Stomach (tissue), 4 donors: ENCODE results near the gene STON2.

Experiments used
- CTCF ChIP-seq, 7 experiments: fragments of 450-650 bp in 4 of 7; fragments of 200-600 bp in 3 of 7; sonication (generic) in 3 of 7; IDR thresholded peaks; one replicate each; pipeline ENCODE4 v1.5.1; 2016 to 2019; ENCODE audit warnings: antibody characterized with exemption in 7 of 7, control low read depth in 2 of 7, mild to moderate bottlenecking in 1 of 7
- EP300 ChIP-seq: sonication (generic); formaldehyde crosslinking; IDR thresholded peaks from one replicate; pipeline ENCODE4 v1.6.1; 2017; ENCODE audit warnings: antibody characterized with exemption
- POLR2A ChIP-seq, 4 donors: fragments of 450-650 bp; IDR thresholded peaks; one replicate each; pipeline ENCODE4 v1.6.1; 2016; ENCODE audit warnings: antibody characterized with exemption in 4 of 4, control low read depth in 2 of 4, mild to moderate bottlenecking in 1 of 4, moderate library complexity in 1 of 4

GRCh38 chr14:81408595-81408994 is 8.5 kb upstream of the STON2 start:
- TF ChIP-seq CTCF (IDR thresholded peaks at IDR 0.05) (no peak), POLR2A (IDR thresholded peaks at IDR 0.05) (no peak), EP300 (no peak)
